Mesothelial cell of epicardium (in vitro differentiated cells): Measurements from ENCODE around the gene ANKRD13D. TPM values are rescaled to one million over a fixed set of nuclear protein-coding genes. Genes with fewer than 3 reads are reported as not detected.

Experiments used
- DNase-seq, 2 experiments: peaks; one replicate each; pipeline ENCODE4 v3.0.0; 2021; ENCODE audit warnings: low spot score in 2 of 2; ENCODE audit not compliant: unreplicated experiment in 2 of 2
- H3K27ac Mint-ChIP-seq: 2 replicates; pipeline ENCODE4 v1.8.0; 2021; ENCODE audit warnings: mixed read lengths
- H3K27me3 Mint-ChIP-seq: 2 replicates; pipeline ENCODE4 v1.8.0; 2021; ENCODE audit warnings: low read depth, mixed read lengths
- H3K36me3 Mint-ChIP-seq: 2 replicates; pipeline ENCODE4 v1.8.0; 2021; ENCODE audit warnings: mixed read lengths
- H3K4me1 Mint-ChIP-seq: 2 replicates; pipeline ENCODE4 v1.8.0; 2021; ENCODE audit warnings: mixed read lengths
- H3K4me3 Mint-ChIP-seq: 2 replicates; pipeline ENCODE4 v1.8.0; 2021; ENCODE audit warnings: mild to moderate bottlenecking, moderate library complexity, mixed read lengths
- H3K9me3 Mint-ChIP-seq: 2 replicates; pipeline ENCODE4 v1.8.0; 2021; ENCODE audit warnings: mixed read lengths
- total RNA-seq: library from RNA; stranded (reverse); gene quantifications from 3 replicates; pipeline ENCODE4 v1.2.1, GENCODE V29; 2021
- TF ChIP-seq, protein P1 (sequence below): fragments of 200-600 bp; sonication (generic); IDR thresholded peaks from one replicate; pipeline ENCODE4 v1.5.0; 2021; ENCODE audit warnings: antibody characterized with exemption; ENCODE audit not compliant: unreplicated experiment

Gene ANKRD13D
- total RNA-seq, 1 donor from 2014 or later, result 76.5 TPM

DNA sequence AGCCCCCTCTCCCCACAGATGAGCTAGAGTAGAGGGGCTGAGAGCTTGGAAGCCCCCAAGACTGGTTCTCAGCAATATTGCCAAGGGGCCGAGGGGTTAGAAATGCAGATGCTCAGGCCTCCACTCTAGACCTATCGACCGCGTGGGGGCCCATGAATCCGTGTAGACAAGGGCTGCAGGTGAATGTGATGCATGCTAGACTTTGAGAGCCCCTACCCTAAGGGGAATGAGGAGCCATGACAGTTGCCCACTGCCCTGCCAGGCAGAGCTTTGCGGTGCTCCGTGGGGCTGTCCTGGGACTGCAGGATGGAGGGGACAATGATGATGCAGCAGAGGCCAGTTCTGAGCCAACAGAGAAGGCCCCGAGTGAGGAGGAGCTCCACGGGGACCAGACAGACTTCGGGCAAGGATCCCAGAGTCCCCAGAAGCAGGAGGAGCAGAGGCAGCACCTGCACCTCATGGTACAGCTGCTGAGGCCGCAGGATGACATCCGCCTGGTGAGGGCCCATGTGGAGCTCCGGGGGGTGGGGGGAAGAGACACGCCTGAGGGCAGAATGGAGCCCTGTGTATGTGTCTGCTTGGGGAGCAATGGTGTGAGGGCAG, 15.5 kb downstream of the ANKRD13D start:
- Mint-ChIP-seq H3K9me3 (no peaks in the 10 kb centered on the region), H3K36me3 (peaks cover 9% of the 10 kb centered on the region), H3K27ac (no peak overlapping the region), H3K27me3 (no peaks in the 10 kb centered on the region), H3K4me1 (peaks cover 19% of the 10 kb centered on the region), H3K4me3 (peak overlapping the region; percentile 68)
- no peak for DNase-seq
- TF ChIP-seq, protein P1, sequence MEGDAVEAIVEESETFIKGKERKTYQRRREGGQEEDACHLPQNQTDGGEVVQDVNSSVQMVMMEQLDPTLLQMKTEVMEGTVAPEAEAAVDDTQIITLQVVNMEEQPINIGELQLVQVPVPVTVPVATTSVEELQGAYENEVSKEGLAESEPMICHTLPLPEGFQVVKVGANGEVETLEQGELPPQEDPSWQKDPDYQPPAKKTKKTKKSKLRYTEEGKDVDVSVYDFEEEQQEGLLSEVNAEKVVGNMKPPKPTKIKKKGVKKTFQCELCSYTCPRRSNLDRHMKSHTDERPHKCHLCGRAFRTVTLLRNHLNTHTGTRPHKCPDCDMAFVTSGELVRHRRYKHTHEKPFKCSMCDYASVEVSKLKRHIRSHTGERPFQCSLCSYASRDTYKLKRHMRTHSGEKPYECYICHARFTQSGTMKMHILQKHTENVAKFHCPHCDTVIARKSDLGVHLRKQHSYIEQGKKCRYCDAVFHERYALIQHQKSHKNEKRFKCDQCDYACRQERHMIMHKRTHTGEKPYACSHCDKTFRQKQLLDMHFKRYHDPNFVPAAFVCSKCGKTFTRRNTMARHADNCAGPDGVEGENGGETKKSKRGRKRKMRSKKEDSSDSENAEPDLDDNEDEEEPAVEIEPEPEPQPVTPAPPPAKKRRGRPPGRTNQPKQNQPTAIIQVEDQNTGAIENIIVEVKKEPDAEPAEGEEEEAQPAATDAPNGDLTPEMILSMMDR, result no peak

GRCh38 chr11:67306769-67307544, 17.9 kb downstream of the ANKRD13D start:
- DNase-seq, result no peak
- no peaks in the 10 kb centered on the region for H3K9me3 Mint-ChIP-seq

DNA sequence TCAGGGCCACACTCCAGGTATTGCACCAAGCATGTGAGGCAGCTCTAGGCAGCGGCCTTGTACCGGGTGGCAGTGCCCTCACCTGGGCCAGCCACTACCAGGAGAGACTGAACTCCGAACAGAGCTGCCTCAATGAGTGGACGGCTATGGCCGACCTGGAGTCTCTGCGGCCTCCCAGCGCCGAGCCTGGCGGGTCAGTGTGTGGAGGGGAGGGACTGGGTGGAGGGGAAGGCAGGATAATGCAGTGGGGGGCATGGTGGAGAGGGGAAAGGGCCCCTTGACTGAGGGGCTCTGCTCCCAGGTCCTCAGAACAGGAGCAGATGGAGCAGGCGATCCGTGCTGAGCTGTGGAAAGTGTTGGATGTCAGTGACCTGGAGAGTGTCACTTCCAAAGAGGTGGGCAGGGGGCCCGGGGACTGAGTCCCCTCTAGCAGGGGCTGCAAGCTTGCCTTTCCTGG, 18.5 kb downstream of the ANKRD13D start:
- peaks cover 16% of the 10 kb centered on the region for H3K4me1 Mint-ChIP-seq
- TF ChIP-seq, protein P1, result no peak
- H3K27ac Mint-ChIP-seq, result no peak overlapping the region
- no peaks in the 10 kb centered on the region for H3K9me3 Mint-ChIP-seq
- no peak for DNase-seq
- H3K4me3 Mint-ChIP-seq, result no peak overlapping the region
- no peaks in the 10 kb centered on the region for H3K27me3 Mint-ChIP-seq
- H3K36me3 Mint-ChIP-seq, result peaks cover 5% of the 10 kb centered on the region

More at GRCh38 chr11:67306769-67307544, 17.9 kb downstream of the ANKRD13D start:
- no peak overlapping the region for H3K27ac Mint-ChIP-seq
- peaks cover 5% of the 10 kb centered on the region for H3K36me3 Mint-ChIP-seq
- no peak overlapping the region for H3K4me3 Mint-ChIP-seq
- H3K27me3 Mint-ChIP-seq, result no peaks in the 10 kb centered on the region
- TF ChIP-seq, protein P1, result no peak
- H3K4me1 Mint-ChIP-seq, result peaks cover 19% of the 10 kb centered on the region

DNA sequence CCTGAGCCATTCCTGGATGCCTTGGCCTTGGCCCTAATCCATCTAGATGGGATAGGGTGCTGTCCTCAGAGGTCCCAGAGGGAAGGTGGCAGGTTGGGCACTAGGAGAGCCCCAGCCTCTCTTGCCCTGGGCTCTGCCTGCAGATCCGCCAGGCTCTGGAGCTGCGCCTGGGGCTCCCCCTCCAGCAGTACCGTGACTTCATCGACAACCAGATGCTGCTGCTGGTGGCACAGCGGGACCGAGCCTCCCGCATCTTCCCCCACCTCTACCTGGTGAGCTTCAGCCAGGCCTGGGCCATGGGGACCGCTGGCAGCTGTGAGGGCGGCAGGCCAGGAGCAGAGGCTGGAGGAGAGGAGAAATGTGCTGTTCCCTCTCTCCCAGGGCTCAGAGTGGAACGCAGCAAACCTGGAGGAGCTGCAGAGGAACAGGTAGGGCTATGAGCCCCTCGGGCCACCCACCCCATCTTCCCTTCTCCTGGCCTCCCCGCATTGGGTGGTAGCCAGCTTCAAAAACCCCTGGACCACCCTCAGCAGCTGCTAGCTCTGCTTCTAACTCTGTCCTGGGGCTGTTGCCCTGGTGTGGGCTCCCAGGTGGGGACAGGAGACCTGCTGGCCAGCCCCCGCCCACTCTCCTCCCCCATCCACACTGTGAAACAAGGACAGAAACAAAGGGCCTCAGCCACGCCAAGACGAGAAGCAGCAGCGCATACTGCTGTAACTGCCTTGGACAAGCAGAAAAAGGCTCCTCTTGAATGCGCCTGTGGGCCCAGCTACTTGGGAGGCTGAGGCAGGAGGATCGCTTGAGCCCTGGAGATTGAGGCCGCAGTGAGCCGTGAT, 19.1 kb downstream of the ANKRD13D start:
- Mint-ChIP-seq H3K4me3 (no peak overlapping the region), H3K27me3 (no peaks in the 10 kb centered on the region), H3K4me1 (peaks cover 16% of the 10 kb centered on the region), H3K27ac (no peak overlapping the region), H3K36me3 (peaks cover 5% of the 10 kb centered on the region), H3K9me3 (no peaks in the 10 kb centered on the region)
- DNase-seq, result no peak
- TF ChIP-seq, protein P1, result no peak

DNA sequence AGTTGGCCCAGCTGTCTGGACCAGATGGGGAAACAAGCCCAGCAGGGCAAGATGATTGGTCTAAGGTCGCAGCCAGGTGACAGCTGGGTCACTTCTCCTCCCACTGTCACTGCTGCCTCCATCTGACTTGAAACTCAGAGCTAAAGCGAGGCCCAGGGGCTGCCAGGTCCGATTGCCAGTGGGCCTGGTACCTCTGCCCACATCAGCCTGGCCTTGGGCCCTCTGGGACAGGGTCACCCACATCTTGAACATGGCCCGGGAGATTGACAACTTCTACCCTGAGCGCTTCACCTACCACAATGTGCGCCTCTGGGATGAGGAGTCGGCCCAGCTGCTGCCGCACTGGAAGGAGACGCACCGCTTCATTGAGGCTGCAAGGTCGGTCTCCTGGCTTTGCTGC, 20.1 kb downstream of the ANKRD13D start:
- H3K27ac Mint-ChIP-seq, result no peak overlapping the region
- no peaks in the 10 kb centered on the region for H3K9me3 Mint-ChIP-seq
- H3K36me3 Mint-ChIP-seq, result peaks cover 5% of the 10 kb centered on the region
- H3K4me3 Mint-ChIP-seq, result no peak overlapping the region
- peaks cover 14% of the 10 kb centered on the region for H3K4me1 Mint-ChIP-seq
- TF ChIP-seq, protein P1, result no peak
- no peak for DNase-seq
- no peaks in the 10 kb centered on the region for H3K27me3 Mint-ChIP-seq
